Breast epithelium (tissue), 3 donors: Measurements from ENCODE around the gene OR2J3.

Experiments
- CTCF ChIP-seq, 3 donors: fragments of 450-650 bp; IDR thresholded peaks; one replicate each; pipeline ENCODE4 v1.5.1; 2016 to 2017; ENCODE audit warnings: antibody characterized with exemption in 3 of 3, mild to moderate bottlenecking in 3 of 3, moderate library complexity in 3 of 3
- POLR2A ChIP-seq: fragments of 450-650 bp; IDR thresholded peaks from one replicate; pipeline ENCODE4 v1.6.1; 2016; ENCODE audit warnings: antibody characterized with exemption, mild to moderate bottlenecking, moderate library complexity

GRCh38 chr6:29097803-29098202 lies 10.1 kb upstream of the OR2J3 start:
- TF ChIP-seq CTCF (IDR thresholded peaks at IDR 0.05), result no peak
- TF ChIP-seq POLR2A, result no peak
